GM12878 (cell line): ENCODE measurements around the gene MYOCD. TPM values are rescaled to one million over a fixed set of nuclear protein-coding genes. Genes with fewer than 3 reads are reported as not detected.

Experiments
- ATF7 ChIP-seq: fragments of 450-650 bp; IDR thresholded peaks from 2 replicates; pipeline ENCODE4 v1.6.1; 2016; ENCODE audit warnings: low read depth, mild to moderate bottlenecking
- CBX5 ChIP-seq: sonication (generic); IDR thresholded peaks from 2 replicates; pipeline ENCODE4 v1.6.1; 2016; ENCODE audit warnings: low read depth, moderate library complexity, mild to moderate bottlenecking, inconsistent platforms
- CREM ChIP-seq: IDR thresholded peaks from 2 replicates; pipeline ENCODE4 v1.6.1; 2014; ENCODE audit warnings: antibody characterized with exemption, low read depth
- FOS ChIP-seq: IDR thresholded peaks from 3 replicates; pipeline ENCODE4 v1.6.1; 2011; ENCODE audit warnings: borderline replicate concordance; ENCODE audit not compliant: insufficient read length; ENCODE audit errors: extremely low read depth
- HDGF ChIP-seq: fragments of 450-650 bp; IDR thresholded peaks from 2 replicates; pipeline ENCODE4 v1.6.1; 2016; ENCODE audit warnings: antibody characterized with exemption
- IRF4 ChIP-seq: IDR thresholded peaks from 2 replicates; pipeline ENCODE4 v1.6.1; 2011; ENCODE audit warnings: low read depth, low read length
- KAT2A ChIP-seq: conservative IDR thresholded peaks from 2 replicates; pipeline ENCODE4 v1.6.1; 2011; ENCODE audit warnings: low read depth, low read length; ENCODE audit not compliant: control insufficient read depth
- LARP7 ChIP-seq: fragments of 450-650 bp; IDR thresholded peaks from 2 replicates; pipeline ENCODE4 v1.6.1; 2017; ENCODE audit warnings: mild to moderate bottlenecking
- MEF2A ChIP-seq: IDR thresholded peaks from 2 replicates; pipeline ENCODE4 v1.6.1; 2011; ENCODE audit warnings: low read depth, mild to moderate bottlenecking, low read length, moderate library complexity; ENCODE audit not compliant: insufficient read depth
- MTA2 ChIP-seq: fragments of 450-650 bp; IDR thresholded peaks from 2 replicates; pipeline ENCODE4 v1.6.1; 2016; ENCODE audit warnings: low read depth, mild to moderate bottlenecking, moderate library complexity
- POLR2A ChIP-seq: IDR thresholded peaks from 2 replicates; pipeline ENCODE4 v1.6.1; 2011; ENCODE audit warnings: low read depth, mild to moderate bottlenecking, low read length
- POU2F2 ChIP-seq: IDR thresholded peaks from 3 replicates; pipeline ENCODE4 v1.6.1; 2011; ENCODE audit warnings: low read depth, mild to moderate bottlenecking, low read length, borderline replicate concordance
- RAD51 ChIP-seq: fragments of 450-650 bp; IDR thresholded peaks from 2 replicates; pipeline ENCODE4 v1.6.1; 2016; ENCODE audit warnings: moderate library complexity, mild to moderate bottlenecking, inconsistent platforms
- RELA ChIP-seq: fragments of 450-650 bp; IDR thresholded peaks from 2 replicates; pipeline ENCODE4 v1.8.0; 2014; ENCODE audit warnings: borderline replicate concordance; ENCODE audit not compliant: partially characterized antibody
- SIX5 ChIP-seq: IDR thresholded peaks from 2 replicates; pipeline ENCODE4 v1.6.1; 2011; ENCODE audit warnings: mild to moderate bottlenecking, low read depth, low read length, moderate library complexity; ENCODE audit not compliant: severe bottlenecking
- SREBF2 ChIP-seq: IDR thresholded peaks from 2 replicates; pipeline ENCODE4 v1.6.1; 2012; ENCODE audit warnings: mild to moderate bottlenecking, low read length
- ZNF622 ChIP-seq: fragments of 450-650 bp; IDR thresholded peaks from 2 replicates; pipeline ENCODE4 v1.6.1; 2017; ENCODE audit warnings: mild to moderate bottlenecking, inconsistent platforms
- ZZZ3 ChIP-seq: IDR thresholded peaks from 2 replicates; pipeline ENCODE4 v1.6.1; 2011; ENCODE audit warnings: low read depth; ENCODE audit not compliant: control insufficient read depth, insufficient read length
- polyA plus RNA-seq, 11 experiments: library from polyadenylated mRNA; depleted of rRNA in 4 of 11; unstranded in 6 of 11; stranded (reverse) in 5 of 11; fragments of >200 nt; fragmentation: Nextera tagmentation in 4 of 11; fragmentation: Illumina TruSeq in 1 of 11; extraction: Ambion mirVana in 4 of 11; extraction: Trizol in 1 of 11; gene quantifications; 1 replicate in 1 of 11; 2 replicates in 10 of 11; pipeline versions ENCODE4 v1.2.1 to v1.2.3, GENCODE V29; 2011 to 2016; ENCODE audit warnings: inconsistent platforms in 2 of 11, missing spikeins in 2 of 11, low read depth in 1 of 11
- total RNA-seq, 4 experiments: library from RNA; depleted of rRNA in 3 of 4; stranded (reverse); fragments of >200 nt in 3 of 4; fragmentation: Illumina TruSeq in 1 of 4; extraction: Trizol in 1 of 4; gene quantifications; 2 replicates each; pipeline versions ENCODE4 v1.2.1 to v1.2.3, GENCODE V29; 2013 to 2021
- TF ChIP-seq, protein P1 (sequence below): fragments of 450-650 bp; formaldehyde crosslinking; IDR thresholded peaks from 2 replicates; pipeline ENCODE4 v1.4.0; 2022; ENCODE audit warnings: mild to moderate bottlenecking, moderate library complexity
- TF ChIP-seq, protein P2 (sequence below): fragments of 450-650 bp; IDR thresholded peaks from 2 replicates; pipeline ENCODE4 v1.6.1; 2017; ENCODE audit warnings: antibody characterized with exemption, mild to moderate bottlenecking, moderate library complexity
- TF ChIP-seq, protein P3 (sequence below): fragments of 150-350 bp; IDR thresholded peaks from 2 replicates; pipeline ENCODE4 v1.6.1; 2016; ENCODE audit warnings: low read depth, low read length
- TF ChIP-seq, protein P4 (sequence below): IDR thresholded peaks from 2 replicates; pipeline ENCODE4 v1.6.1; 2011; ENCODE audit warnings: borderline replicate concordance, low read depth, mild to moderate bottlenecking, moderate library complexity, low read length; ENCODE audit not compliant: insufficient read depth, poor library complexity, severe bottlenecking

Gene MYOCD
- total and polyA plus RNA-seq, 10 of the 15 experiments (the other 5 are each of a cell fraction or from before 2014, with no cell fraction given), result not detected

DNA sequence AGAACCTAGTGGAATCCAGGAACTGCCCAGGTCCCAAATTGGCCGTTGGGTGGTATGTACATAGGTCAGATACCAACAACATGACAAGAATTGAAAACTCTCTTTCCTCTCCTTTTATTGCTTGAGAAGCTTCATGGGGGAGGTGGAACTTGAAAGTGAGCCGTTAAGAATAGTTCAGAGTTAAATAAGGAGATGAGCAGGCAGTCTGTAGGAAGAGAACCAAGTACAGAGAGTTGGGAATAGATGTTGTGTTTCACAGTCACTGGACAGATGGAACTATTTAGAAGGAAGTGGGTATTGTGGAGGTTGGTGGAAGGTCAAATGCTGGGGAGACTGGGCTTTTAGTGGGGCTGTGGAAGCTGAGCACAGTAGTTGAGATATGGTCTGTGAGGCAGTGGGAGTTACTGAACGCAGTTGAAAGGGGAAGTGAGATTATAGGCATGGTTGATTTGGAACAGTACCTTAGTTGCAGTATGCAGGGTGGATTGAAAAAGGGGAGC lies 150.0 kb downstream of the MYOCD start (continued):
- TF ChIP-seq, protein P1, sequence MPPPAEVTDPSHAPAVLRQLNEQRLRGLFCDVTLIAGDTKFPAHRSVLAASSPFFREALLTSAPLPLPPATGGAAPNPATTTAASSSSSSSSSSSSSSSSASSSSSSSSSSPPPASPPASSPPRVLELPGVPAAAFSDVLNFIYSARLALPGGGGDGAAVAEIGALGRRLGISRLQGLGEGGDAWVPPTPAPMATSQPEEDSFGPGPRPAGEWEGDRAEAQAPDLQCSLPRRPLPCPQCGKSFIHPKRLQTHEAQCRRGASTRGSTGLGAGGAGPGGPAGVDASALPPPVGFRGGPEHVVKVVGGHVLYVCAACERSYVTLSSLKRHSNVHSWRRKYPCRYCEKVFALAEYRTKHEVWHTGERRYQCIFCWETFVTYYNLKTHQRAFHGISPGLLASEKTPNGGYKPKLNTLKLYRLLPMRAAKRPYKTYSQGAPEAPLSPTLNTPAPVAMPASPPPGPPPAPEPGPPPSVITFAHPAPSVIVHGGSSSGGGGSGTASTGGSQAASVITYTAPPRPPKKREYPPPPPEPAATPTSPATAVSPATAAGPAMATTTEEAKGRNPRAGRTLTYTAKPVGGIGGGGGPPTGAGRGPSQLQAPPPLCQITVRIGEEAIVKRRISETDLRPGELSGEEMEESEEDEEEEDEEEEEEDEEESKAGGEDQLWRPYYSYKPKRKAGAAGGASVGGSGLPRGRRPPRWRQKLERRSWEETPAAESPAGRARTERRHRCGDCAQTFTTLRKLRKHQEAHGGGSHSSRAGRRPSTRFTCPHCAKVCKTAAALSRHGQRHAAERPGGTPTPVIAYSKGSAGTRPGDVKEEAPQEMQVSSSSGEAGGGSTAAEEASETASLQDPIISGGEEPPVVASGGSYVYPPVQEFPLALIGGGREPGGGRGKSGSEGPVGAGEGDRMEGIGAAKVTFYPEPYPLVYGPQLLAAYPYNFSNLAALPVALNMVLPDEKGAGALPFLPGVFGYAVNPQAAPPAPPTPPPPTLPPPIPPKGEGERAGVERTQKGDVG (CRISPR knock-in tag), result no peak
- TF ChIP-seq ZNF622, result no peak
- peak; percentile 52; the same call in 1 of the 2 replicates for TF ChIP-seq POLR2A
- TF ChIP-seq MTA2, result peak; percentile 77
- peak; percentile 96 for TF ChIP-seq IRF4
- peak; percentile 94 for TF ChIP-seq HDGF
- no peak for TF ChIP-seq SIX5
- TF ChIP-seq CBX5, result peak; percentile 69
- TF ChIP-seq POU2F2, result peak; percentile 66; the same call in 2 of the 3 replicates
- TF ChIP-seq ZZZ3, result no peak
- TF ChIP-seq RAD51, result no peak
- no peak for TF ChIP-seq FOS
- TF ChIP-seq, protein P2, sequence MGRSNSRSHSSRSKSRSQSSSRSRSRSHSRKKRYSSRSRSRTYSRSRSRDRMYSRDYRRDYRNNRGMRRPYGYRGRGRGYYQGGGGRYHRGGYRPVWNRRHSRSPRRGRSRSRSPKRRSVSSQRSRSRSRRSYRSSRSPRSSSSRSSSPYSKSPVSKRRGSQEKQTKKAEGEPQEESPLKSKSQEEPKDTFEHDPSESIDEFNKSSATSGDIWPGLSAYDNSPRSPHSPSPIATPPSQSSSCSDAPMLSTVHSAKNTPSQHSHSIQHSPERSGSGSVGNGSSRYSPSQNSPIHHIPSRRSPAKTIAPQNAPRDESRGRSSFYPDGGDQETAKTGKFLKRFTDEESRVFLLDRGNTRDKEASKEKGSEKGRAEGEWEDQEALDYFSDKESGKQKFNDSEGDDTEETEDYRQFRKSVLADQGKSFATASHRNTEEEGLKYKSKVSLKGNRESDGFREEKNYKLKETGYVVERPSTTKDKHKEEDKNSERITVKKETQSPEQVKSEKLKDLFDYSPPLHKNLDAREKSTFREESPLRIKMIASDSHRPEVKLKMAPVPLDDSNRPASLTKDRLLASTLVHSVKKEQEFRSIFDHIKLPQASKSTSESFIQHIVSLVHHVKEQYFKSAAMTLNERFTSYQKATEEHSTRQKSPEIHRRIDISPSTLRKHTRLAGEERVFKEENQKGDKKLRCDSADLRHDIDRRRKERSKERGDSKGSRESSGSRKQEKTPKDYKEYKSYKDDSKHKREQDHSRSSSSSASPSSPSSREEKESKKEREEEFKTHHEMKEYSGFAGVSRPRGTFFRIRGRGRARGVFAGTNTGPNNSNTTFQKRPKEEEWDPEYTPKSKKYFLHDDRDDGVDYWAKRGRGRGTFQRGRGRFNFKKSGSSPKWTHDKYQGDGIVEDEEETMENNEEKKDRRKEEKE, result no peak
- peak; percentile 55; the same call in 1 of the 2 replicates for TF ChIP-seq CREM
- TF ChIP-seq, protein P3, sequence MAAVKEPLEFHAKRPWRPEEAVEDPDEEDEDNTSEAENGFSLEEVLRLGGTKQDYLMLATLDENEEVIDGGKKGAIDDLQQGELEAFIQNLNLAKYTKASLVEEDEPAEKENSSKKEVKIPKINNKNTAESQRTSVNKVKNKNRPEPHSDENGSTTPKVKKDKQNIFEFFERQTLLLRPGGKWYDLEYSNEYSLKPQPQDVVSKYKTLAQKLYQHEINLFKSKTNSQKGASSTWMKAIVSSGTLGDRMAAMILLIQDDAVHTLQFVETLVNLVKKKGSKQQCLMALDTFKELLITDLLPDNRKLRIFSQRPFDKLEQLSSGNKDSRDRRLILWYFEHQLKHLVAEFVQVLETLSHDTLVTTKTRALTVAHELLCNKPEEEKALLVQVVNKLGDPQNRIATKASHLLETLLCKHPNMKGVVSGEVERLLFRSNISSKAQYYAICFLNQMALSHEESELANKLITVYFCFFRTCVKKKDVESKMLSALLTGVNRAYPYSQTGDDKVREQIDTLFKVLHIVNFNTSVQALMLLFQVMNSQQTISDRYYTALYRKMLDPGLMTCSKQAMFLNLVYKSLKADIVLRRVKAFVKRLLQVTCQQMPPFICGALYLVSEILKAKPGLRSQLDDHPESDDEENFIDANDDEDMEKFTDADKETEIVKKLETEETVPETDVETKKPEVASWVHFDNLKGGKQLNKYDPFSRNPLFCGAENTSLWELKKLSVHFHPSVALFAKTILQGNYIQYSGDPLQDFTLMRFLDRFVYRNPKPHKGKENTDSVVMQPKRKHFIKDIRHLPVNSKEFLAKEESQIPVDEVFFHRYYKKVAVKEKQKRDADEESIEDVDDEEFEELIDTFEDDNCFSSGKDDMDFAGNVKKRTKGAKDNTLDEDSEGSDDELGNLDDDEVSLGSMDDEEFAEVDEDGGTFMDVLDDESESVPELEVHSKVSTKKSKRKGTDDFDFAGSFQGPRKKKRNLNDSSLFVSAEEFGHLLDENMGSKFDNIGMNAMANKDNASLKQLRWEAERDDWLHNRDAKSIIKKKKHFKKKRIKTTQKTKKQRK, result no peak
- TF ChIP-seq, protein P4, sequence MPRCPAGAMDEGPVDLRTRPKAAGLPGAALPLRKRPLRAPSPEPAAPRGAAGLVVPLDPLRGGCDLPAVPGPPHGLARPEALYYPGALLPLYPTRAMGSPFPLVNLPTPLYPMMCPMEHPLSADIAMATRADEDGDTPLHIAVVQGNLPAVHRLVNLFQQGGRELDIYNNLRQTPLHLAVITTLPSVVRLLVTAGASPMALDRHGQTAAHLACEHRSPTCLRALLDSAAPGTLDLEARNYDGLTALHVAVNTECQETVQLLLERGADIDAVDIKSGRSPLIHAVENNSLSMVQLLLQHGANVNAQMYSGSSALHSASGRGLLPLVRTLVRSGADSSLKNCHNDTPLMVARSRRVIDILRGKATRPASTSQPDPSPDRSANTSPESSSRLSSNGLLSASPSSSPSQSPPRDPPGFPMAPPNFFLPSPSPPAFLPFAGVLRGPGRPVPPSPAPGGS, result no peak
- TF ChIP-seq ATF7, result no peak
- TF ChIP-seq SREBF2, result no peak
- 0 out of 2 replicates have a peak, but pooled peaks have one; percentile 44 for TF ChIP-seq MEF2A
- no peak for TF ChIP-seq LARP7
- TF ChIP-seq RELA, result peak; percentile 10
- no peak for TF ChIP-seq KAT2A
